Activated CD4-positive, alpha-beta T cell treated with anti-CD3 and anti-CD28 coated beads for 36 hours (primary cell): ENCODE data around the gene TRMT10A. TPM values are rescaled to one million over a fixed set of nuclear protein-coding genes. Genes with fewer than 3 reads are reported as not detected.

Source experiments
- ATAC-seq: fragments of 200-7000 bp; cut with Tn5 transposase; one replicate; pipeline ENCODE4 v1.10.0; 2021; ENCODE audit warnings: mild to moderate bottlenecking, moderate library complexity
- CTCF ChIA-PET: fragments of 350-600 bp; sonication (Branson Sonifier 250); formaldehyde crosslinking; loops from one replicate; lab custom pipeline; 2021; ENCODE audit warnings: antibody characterized with exemption; lab: Charles Lee
- POLR2A ChIA-PET: fragments of 350-600 bp; sonication (Branson Sonifier 250); formaldehyde crosslinking; loops from one replicate; lab custom pipeline; 2021; ENCODE audit warnings: antibody characterized with exemption, inconsistent platforms; lab: Charles Lee
- DNase-seq: peaks from one replicate; pipeline ENCODE4 v3.0.0-alpha.2; 2020
- H3K27ac Mint-ChIP-seq: one replicate; pipeline ENCODE4 v1.8.0; 2021; ENCODE audit warnings: mixed read lengths
- H3K27me3 Mint-ChIP-seq: one replicate; pipeline ENCODE4 v1.8.0; 2021; ENCODE audit warnings: mixed read lengths
- H3K36me3 Mint-ChIP-seq: one replicate; pipeline ENCODE4 v1.8.0; 2021; ENCODE audit warnings: low read depth, mixed read lengths
- H3K4me1 Mint-ChIP-seq: one replicate; pipeline ENCODE4 v1.8.0; 2021; ENCODE audit warnings: mixed read lengths
- H3K4me3 Mint-ChIP-seq: one replicate; pipeline ENCODE4 v1.8.0; 2021; ENCODE audit warnings: mild to moderate bottlenecking, moderate library complexity, mixed read lengths
- H3K9me3 Mint-ChIP-seq: one replicate; pipeline ENCODE4 v1.8.0; 2021; ENCODE audit warnings: low read depth, mixed read lengths
- intact Hi-C, 2 experiments: fragments of 100-400 bp; cut with DNase I in 1 of 2; cut with micrococcal nuclease in 1 of 2; formaldehyde crosslinking; loops; one replicate each; pipeline versions ENCODE4 v1.14.2 to v1.15.1; 2022 to 2024; cut with DNase I, micrococcal nuclease
- total RNA-seq, 2 experiments: library from RNA; stranded (reverse); gene quantifications; one replicate each; pipeline ENCODE4 v1.2.3, GENCODE V29; 2021

The TRMT10A gene, protein sequence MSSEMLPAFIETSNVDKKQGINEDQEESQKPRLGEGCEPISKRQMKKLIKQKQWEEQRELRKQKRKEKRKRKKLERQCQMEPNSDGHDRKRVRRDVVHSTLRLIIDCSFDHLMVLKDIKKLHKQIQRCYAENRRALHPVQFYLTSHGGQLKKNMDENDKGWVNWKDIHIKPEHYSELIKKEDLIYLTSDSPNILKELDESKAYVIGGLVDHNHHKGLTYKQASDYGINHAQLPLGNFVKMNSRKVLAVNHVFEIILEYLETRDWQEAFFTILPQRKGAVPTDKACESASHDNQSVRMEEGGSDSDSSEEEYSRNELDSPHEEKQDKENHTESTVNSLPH
- 1 to 10 TPM; 7.8 to 9.8 TPM for total RNA-seq

DNA sequence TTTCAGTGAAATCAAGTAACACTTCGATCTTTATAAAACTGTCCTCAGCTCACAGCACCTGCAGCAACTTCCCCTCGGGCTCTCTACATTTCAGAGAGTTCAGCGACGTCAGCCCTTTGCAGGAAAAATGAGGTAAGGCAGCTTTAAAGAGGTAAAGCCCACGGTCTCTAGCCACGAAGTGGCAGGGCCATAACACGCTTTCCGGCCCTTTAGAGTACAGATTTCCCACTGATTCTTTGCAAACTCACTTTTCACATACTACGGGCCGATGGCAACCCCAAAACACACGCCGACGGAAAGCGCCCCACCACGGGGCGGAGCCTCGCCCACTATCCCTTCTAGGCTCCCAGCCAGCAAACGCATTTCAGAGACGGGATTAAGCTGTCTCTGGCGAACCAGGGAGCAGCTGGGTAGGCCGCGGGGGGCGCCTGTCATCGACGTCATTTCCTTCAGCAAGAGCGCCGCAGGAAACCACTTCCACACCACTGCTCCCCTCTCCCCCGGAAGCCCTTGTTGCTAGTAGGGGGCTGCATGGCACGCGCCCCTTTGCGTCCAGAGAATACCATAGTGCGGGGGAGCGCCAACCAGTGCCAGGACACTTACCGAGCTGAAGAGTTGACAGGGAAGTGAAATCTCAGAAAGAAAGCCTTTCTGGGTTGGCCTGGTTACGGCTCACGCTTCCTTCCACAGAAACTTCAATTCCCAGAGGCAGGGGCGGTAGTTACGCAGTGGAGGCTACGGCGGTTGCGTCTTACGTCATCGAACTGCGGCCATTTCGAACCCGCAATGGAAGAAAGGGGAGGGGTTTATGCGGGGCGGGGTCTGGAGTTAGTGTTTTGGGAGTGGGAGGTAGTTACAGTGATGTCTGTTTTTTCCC is at the start of gene TRMT10A:
TSS of gene TRMT10A (minus strand) at position 730 of the 877 bp plus-strand sequence. CDS start 4,701 bp downstream, outside the sequence.
- ChIA-PET CTCF (interaction anchor here (0.7 to 2.8 kb wide), 12 partner anchors 9 to 383 kb away, joined by 3 to 22 read pairs (median 4); partner anchors contain the start of gene DNAJB14), POLR2A (interaction anchor here (0.6 to 1.6 kb wide), 7 partner anchors 253 to 495 kb away, joined by 3 to 8 read pairs (median 4); partner anchors contain the start of genes DAPP1, H2AZ1 and LAMTOR3)
- no peaks in the 10 kb centered on the region for H3K36me3 Mint-ChIP-seq
- H3K27me3 Mint-ChIP-seq, result peaks cover 14% of the 10 kb centered on the region
- ATAC-seq (peak; percentile 93), DNase-seq (peak; percentile 98)
- intact Hi-C loops, result loop anchor here (1.0 to 10.0 kb wide), 16 partner anchors 56 to 1784 kb away; partner anchors contain the start of genes H2AZ1 (in 2 of the 2), LAMTOR3 (in 2 of the 2), ADH5 (in 1 of the 2) and DAPP1 (in 1 of the 2)
- peaks cover 12% of the 10 kb centered on the region for H3K4me1 Mint-ChIP-seq
- H3K4me3 Mint-ChIP-seq, result peak within 1 kb of the TSS; percentile 89
- H3K27ac Mint-ChIP-seq, result peak within 1 kb of the TSS; percentile 95
- H3K9me3 Mint-ChIP-seq, result no peaks in the 10 kb centered on the region

DNA sequence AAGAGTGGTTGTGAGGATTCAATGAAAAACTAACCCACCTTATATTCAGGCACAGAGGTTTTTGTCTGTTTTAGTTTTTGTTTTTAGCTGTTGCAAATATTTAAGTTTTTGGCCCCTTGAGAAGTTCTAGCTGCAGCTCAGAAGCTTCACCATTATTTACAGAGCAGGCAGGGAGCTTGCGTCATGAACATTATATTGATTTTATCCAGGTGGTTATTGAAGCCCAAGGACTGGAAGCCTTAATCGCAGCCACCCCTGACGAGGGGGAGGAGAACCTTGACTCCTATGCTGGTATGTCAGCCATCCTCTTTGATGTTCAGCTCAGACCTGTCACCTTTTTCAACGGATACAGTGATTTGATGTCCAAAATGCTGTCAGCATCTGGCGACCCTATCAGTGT is 48.9 kb upstream of the TRMT10A start:
- ChIA-PET CTCF (interaction anchor here (0.6 to 1.4 kb wide), 3 partner anchors 17 to 336 kb away, joined by 3 to 7 read pairs (median 6); no protein-coding TSS in a partner anchor), POLR2A (no interaction called here)
- Mint-ChIP-seq H3K9me3 (no peaks in the 10 kb centered on the region), H3K27ac (no peak overlapping the region), H3K27me3 (peaks cover 13% of the 10 kb centered on the region), H3K36me3 (no peaks in the 10 kb centered on the region), H3K4me3 (no peak overlapping the region), H3K4me1 (no peaks in the 10 kb centered on the region)
- intact Hi-C loops, result no loop called here
- no peak for DNase-seq
- no peak for ATAC-seq

DNA sequence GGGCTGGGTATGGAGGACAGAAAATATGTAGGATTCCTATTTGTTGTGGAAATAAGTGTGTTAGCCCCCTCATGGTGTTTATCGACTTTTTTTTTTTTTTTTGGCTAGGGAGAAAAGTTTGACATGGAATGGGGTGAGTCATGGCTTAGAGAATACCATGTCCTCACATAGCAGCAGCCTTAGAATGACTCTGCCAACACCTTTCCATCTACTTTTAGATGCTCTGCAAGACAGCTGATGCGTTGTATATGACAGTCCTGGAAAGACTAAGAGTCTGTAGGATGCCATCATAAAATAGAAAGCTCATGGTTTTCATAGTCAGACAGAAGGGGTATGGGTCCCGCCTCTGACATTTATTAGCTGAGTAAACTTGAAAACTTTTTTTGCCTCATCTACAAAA is 48.4 kb upstream of the TRMT10A start:
- intact Hi-C loops, result no loop called here
- ATAC-seq (no peak), DNase-seq (no peak)
- Mint-ChIP-seq H3K4me3 (no peak overlapping the region), H3K4me1 (no peaks in the 10 kb centered on the region), H3K36me3 (no peaks in the 10 kb centered on the region), H3K27ac (no peak overlapping the region), H3K27me3 (peaks cover 15% of the 10 kb centered on the region), H3K9me3 (no peaks in the 10 kb centered on the region)
- ChIA-PET POLR2A (no interaction called here), CTCF (interaction anchor here (0.6 to 1.4 kb wide), 3 partner anchors 16 to 337 kb away, joined by 3 to 7 read pairs (median 6); no protein-coding TSS in a partner anchor)

DNA sequence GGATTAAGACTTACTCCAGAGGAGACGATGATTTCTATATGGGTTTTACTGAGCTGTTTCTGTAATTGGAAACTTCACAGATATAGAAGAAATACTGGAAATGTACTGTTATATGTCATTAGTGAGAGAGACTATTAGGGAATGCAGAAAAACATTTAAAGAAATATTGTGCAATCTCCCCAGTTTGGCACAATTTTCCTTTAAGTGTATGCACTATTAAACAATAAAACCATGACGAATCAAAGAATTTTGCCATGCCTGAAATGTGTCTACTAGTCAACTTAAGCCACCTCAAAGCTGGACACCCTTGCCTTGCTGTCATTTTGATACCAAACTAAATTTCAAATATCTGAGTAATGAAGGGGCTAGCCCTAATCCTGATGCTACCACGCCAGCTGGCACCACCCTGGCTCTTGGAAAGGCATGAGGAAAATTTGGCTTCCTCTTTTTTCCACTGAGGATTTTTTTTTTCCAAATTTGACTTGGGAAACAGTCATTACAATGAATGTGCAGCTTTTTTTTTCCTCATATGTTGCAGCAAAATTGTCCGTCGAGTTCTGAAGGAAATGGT is 46.9 kb upstream of the TRMT10A start:
- H3K27me3 Mint-ChIP-seq, result peaks cover 18% of the 10 kb centered on the region
- H3K4me1 Mint-ChIP-seq, result no peaks in the 10 kb centered on the region
- no peak overlapping the region for H3K27ac Mint-ChIP-seq
- ChIA-PET CTCF (interaction anchor here (0.9 to 1.7 kb wide), 2 partner anchors 9 to 97 kb away, joined by 3 to 4 read pairs; no protein-coding TSS in a partner anchor), POLR2A (no interaction called here)
- H3K4me3 Mint-ChIP-seq, result no peak overlapping the region
- H3K36me3 Mint-ChIP-seq, result no peaks in the 10 kb centered on the region
- no peaks in the 10 kb centered on the region for H3K9me3 Mint-ChIP-seq
- ATAC-seq (no peak), DNase-seq (no peak)
- intact Hi-C loops, result no loop called here

DNA sequence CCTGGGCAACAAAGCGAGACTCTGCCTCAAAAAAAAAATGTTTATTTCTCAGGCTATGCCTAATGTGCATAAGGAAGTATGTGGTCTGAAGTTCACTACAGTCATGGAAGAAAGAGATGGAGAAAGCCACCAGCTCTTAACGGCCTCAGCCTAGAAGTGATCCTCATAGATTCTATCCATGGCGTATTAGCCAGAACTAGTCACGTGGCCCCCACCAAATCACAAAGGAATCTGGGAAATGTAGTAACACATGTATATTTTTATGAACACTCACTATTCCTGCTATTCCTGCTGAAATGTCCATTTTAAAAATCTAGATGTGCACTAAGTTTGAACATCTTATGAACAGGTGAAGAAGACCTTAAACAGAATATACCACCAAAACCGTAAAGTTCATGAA is 44.6 kb upstream of the TRMT10A start:
- H3K4me3 Mint-ChIP-seq, result no peak overlapping the region

DNA sequence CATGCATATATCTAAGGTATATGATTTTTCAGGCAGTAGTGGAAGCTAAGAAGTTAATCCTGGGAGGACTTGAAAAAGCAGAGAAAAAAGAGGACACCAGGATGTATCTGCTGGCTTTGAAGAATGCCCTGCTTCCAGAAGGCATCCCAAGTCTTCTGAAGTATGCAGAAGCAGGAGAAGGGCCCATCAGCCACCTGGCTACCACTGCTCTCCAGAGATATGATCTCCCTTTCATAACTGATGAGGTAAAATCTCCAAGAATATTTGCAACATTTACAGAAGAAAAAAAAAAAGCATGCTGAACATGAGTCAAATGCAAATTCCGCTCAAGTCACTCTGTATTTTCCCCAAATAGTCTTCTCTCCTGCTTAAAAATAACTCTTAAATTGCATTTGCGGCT is 42.9 kb upstream of the TRMT10A start:
- Mint-ChIP-seq H3K36me3 (no peaks in the 10 kb centered on the region), H3K4me1 (no peaks in the 10 kb centered on the region), H3K4me3 (no peak overlapping the region), H3K27me3 (peaks cover 21% of the 10 kb centered on the region), H3K27ac (no peak overlapping the region), H3K9me3 (no peaks in the 10 kb centered on the region)
- ChIA-PET POLR2A (no interaction called here), CTCF (no interaction called here)
- intact Hi-C loops, result no loop called here
- ATAC-seq (no peak), DNase-seq (no peak)

More for the DNA sequence above, 44.6 kb upstream of the TRMT10A start:
- no peaks in the 10 kb centered on the region for H3K4me1 Mint-ChIP-seq
- peaks cover 19% of the 10 kb centered on the region for H3K27me3 Mint-ChIP-seq
- ATAC-seq (no peak), DNase-seq (no peak)
- POLR2A ChIA-PET, result no interaction called here
- CTCF ChIA-PET, result no interaction called here
- H3K27ac Mint-ChIP-seq, result no peak overlapping the region
- no peaks in the 10 kb centered on the region for H3K36me3 Mint-ChIP-seq
- intact Hi-C loops, result no loop called here
- H3K9me3 Mint-ChIP-seq, result no peaks in the 10 kb centered on the region

DNA sequence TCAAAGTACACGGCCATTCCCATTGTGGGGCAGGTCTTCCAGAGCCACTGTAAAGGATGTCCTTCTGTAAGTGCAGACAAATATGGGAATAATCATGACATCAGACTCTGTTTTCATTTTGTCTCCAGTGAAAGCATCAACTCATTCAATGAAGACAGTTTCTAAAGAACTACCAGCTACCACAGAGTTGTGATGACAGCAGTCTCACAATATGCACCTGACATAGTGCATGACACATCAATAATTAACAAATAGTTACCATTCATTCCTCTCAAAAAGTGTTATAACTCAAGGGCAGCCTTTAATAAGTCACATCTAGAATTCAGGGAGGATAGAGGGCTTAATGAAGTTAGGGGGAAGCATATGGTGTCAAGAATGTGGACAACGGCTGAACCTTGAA is 31.0 kb upstream of the TRMT10A start:
- no peaks in the 10 kb centered on the region for H3K4me1 Mint-ChIP-seq
- H3K4me3 Mint-ChIP-seq, result no peak overlapping the region
- ChIA-PET POLR2A (no interaction called here), CTCF (interaction anchor here (0.9 kb wide), 1 partner anchor 9 kb away, joined by 4 read pairs; no protein-coding TSS in a partner anchor)
- H3K36me3 Mint-ChIP-seq, result no peaks in the 10 kb centered on the region
- H3K9me3 Mint-ChIP-seq, result no peaks in the 10 kb centered on the region
- no peak overlapping the region for H3K27ac Mint-ChIP-seq
- ATAC-seq (no peak), DNase-seq (no peak)
- intact Hi-C loops, result no loop called here
- H3K27me3 Mint-ChIP-seq, result peaks cover 2% of the 10 kb centered on the region

DNA sequence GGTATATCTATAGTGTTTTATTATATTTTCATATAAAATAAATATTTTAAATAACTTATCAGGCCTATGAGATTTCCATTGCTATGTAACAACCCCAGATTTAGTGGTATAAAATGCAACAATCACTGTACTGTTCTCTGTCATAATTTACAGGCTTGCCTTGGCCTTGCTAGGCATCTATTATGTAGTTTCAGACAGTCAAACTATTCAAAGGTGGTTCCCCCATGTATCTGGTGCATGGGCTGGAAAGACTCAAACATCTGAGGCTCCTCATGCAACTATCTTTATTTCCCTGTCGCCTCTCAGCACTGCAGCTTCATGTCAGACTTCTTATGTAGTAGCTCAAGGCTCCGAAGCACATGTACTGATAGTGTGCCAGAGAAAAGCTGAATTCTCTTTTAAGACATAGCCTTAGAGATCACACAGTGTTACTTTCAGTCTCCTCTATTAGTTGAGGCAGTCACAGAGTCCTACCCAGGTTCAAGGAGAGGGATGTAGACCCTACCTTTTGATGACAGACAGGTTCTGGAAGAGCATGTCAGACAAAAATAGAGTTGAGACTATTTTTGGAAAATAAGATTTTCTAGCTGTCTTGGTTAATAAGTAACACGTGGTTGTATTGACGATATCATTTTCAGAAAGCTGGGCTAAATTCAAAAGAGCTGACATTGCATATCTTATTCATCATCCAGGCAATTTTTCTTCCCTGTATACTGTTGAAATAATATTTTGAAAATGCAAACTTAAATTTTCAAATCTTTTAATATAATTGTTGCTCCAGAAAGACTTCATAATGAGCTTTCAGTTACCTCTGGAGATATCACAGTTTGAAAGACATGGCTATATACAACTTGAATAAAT is 30.2 kb upstream of the TRMT10A start:
- POLR2A ChIA-PET, result no interaction called here
- Mint-ChIP-seq H3K36me3 (no peaks in the 10 kb centered on the region), H3K4me1 (no peaks in the 10 kb centered on the region), H3K4me3 (no peak overlapping the region), H3K27me3 (peaks cover 2% of the 10 kb centered on the region), H3K27ac (no peak overlapping the region), H3K9me3 (no peaks in the 10 kb centered on the region)
- intact Hi-C loops, result no loop called here
- DNase-seq, result no peak
- no peak for ATAC-seq
- CTCF ChIA-PET, result interaction anchor here (0.6 to 1.2 kb wide), 3 partner anchors 10 to 218 kb away, joined by 3 to 4 read pairs (median 3); no protein-coding TSS in a partner anchor

DNA sequence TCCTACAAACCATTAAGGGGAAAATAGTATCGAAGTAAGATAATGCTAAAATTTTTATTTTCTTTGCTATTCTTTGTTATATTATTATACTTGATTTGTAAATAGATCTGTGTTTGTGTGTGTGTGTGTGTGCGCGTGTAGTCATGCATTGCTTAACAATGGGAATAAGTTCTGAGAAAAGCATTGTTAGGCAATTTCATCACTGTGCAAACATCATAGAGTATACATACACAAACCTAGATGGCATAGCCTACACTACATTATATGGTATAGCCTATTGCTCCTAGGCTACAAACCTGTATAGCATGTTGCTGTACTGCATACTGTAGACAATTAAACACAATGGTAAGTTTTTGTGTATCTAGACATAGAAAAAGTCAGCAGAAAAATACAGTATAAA is 27.9 kb upstream of the TRMT10A start:
- intact Hi-C loops, result no loop called here
- Mint-ChIP-seq H3K9me3 (no peaks in the 10 kb centered on the region), H3K27me3 (peaks cover 2% of the 10 kb centered on the region), H3K27ac (no peak overlapping the region), H3K36me3 (no peaks in the 10 kb centered on the region), H3K4me3 (no peak overlapping the region), H3K4me1 (no peaks in the 10 kb centered on the region)
- ChIA-PET POLR2A (no interaction called here), CTCF (no interaction called here)
- ATAC-seq (no peak), DNase-seq (no peak)

DNA sequence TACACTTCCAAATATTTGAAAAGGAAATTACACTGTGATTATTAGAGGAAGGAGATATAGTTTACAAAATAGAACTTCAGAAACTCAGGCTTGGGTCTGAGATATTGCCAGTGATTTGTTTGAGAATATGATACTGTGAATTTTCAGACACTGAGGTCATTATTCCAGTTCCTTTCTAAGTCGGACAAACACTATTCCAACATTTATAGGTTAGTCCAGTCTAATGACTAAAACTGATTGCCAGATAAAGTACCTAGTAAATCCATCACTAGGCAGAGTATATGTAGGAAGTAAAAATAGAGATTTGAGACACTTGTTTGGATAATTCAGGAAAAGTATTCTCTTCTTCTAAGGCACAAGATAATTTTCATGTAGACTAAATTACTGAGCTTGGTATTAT is 24.0 kb upstream of the TRMT10A start:
- Mint-ChIP-seq H3K9me3 (no peaks in the 10 kb centered on the region), H3K4me1 (no peaks in the 10 kb centered on the region), H3K27me3 (peaks cover 9% of the 10 kb centered on the region), H3K27ac (no peak overlapping the region), H3K36me3 (no peaks in the 10 kb centered on the region), H3K4me3 (no peak overlapping the region)
- ChIA-PET POLR2A (no interaction called here), CTCF (no interaction called here)
- ATAC-seq, result no peak
- no peak for DNase-seq
- intact Hi-C loops, result no loop called here
